Ishikawa (cell line): Measurements from ENCODE around the gene LRRC26.

Experiments
- CEBPB ChIP-seq: IDR thresholded peaks from 2 replicates; pipeline ENCODE4 v1.6.1; 2012
- CREB1 ChIP-seq: IDR thresholded peaks from 2 replicates; pipeline ENCODE4 v1.6.1; 2012; ENCODE audit warnings: low read depth
- EP300 ChIP-seq: IDR thresholded peaks from 2 replicates; pipeline ENCODE4 v1.6.1; 2012; ENCODE audit warnings: borderline replicate concordance
- NFIC ChIP-seq: IDR thresholded peaks from 2 replicates; pipeline ENCODE4 v1.6.1; 2012
- RAD21 ChIP-seq: IDR thresholded peaks from 2 replicates; pipeline ENCODE4 v1.6.1; 2012; ENCODE audit warnings: low read depth
- TAF1 ChIP-seq: IDR thresholded peaks from 2 replicates; pipeline ENCODE4 v1.6.1; 2012; ENCODE audit warnings: low read depth, mild to moderate bottlenecking
- TEAD4 ChIP-seq: IDR thresholded peaks from 2 replicates; pipeline ENCODE4 v1.6.1; 2012
- YY1 ChIP-seq: IDR thresholded peaks from 2 replicates; pipeline ENCODE4 v1.6.1; 2012; ENCODE audit warnings: low read depth
- TF ChIP-seq, protein P1 (sequence below): IDR thresholded peaks from 2 replicates; pipeline ENCODE4 v1.6.1; 2012
- TF ChIP-seq, protein P2 (sequence below): IDR thresholded peaks from 2 replicates; pipeline ENCODE4 v1.6.1; 2012; ENCODE audit warnings: low read depth, mild to moderate bottlenecking

DNA sequence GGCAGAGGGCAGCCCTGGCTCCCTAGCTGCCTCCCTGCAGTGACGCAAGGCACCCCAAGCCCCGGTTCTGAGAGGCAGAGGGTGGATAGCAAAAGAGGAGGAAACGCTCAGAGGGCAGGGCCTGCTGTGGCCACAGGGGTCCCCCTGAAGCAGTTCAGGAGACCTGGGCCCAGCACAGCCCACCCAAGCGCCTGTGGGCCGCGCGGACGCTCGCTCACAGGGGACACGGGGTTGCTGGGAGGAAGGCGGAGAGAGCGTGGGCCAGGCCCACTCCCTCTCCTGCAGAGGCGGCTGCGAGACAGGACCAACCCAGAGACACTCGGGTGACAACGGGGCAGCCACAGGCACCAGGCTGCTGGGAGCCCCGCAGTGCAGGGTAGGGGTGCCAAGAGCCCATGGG lies 9.9 kb upstream of the LRRC26 start:
- TF ChIP-seq TEAD4 = no peak
- TF ChIP-seq, protein P1, sequence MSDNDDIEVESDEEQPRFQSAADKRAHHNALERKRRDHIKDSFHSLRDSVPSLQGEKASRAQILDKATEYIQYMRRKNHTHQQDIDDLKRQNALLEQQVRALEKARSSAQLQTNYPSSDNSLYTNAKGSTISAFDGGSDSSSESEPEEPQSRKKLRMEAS = no peak
- TF ChIP-seq EP300 = no peak
- TF ChIP-seq CREB1 = no peak
- TF ChIP-seq, protein P2, sequence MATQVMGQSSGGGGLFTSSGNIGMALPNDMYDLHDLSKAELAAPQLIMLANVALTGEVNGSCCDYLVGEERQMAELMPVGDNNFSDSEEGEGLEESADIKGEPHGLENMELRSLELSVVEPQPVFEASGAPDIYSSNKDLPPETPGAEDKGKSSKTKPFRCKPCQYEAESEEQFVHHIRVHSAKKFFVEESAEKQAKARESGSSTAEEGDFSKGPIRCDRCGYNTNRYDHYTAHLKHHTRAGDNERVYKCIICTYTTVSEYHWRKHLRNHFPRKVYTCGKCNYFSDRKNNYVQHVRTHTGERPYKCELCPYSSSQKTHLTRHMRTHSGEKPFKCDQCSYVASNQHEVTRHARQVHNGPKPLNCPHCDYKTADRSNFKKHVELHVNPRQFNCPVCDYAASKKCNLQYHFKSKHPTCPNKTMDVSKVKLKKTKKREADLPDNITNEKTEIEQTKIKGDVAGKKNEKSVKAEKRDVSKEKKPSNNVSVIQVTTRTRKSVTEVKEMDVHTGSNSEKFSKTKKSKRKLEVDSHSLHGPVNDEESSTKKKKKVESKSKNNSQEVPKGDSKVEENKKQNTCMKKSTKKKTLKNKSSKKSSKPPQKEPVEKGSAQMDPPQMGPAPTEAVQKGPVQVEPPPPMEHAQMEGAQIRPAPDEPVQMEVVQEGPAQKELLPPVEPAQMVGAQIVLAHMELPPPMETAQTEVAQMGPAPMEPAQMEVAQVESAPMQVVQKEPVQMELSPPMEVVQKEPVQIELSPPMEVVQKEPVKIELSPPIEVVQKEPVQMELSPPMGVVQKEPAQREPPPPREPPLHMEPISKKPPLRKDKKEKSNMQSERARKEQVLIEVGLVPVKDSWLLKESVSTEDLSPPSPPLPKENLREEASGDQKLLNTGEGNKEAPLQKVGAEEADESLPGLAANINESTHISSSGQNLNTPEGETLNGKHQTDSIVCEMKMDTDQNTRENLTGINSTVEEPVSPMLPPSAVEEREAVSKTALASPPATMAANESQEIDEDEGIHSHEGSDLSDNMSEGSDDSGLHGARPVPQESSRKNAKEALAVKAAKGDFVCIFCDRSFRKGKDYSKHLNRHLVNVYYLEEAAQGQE = no peak
- TF ChIP-seq YY1 = no peak
- TF ChIP-seq NFIC = no peak
- TF ChIP-seq CEBPB = no peak
- TF ChIP-seq TAF1 = no peak
- no peak for TF ChIP-seq RAD21
